ENCODE measurements around the gene ZYG11B.
"Not testable (repeated sequence)": the region's sequence is repeated elsewhere in the genome, so short reads cannot be mapped to it uniquely, and the experiment has no call there.

DNA sequence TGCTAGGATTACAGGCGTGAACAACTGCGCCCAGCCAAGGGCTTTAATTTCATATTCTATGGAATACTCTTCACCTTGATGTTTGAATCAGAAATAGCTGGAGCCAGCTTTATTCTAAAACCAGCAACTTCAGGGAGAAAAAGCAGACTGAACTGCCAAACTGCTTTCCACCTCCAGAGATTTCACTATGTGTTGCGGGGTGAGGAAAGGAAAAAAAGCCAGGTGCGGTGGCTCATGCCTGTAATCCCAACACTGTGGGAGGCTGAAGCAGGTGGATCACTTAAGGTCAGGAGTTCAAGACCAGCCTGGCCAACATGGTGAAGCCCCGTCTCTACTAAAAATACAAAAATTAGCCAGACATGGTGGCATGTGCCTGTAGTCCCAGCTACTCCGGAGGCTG, 11.0 kb upstream of the ZYG11B start:
- TF ChIP-seq CTCF, POLR2AphosphoS5, POLR2A (IDR thresholded peaks at IDR 0.05): not testable (repeated sequence)
